OCI-LY3 (cell line): ENCODE measurements around the gene C22orf39.

Experiments used
- H2AFZ ChIP-seq: fragments of 200-600, 300-600 bp; shearing (Covaris generic); 2 replicates; pipeline ENCODE4 v1.6.0; 2014; ENCODE audit warnings: antibody characterized with exemption, low read depth, low read length
- H3K27ac ChIP-seq: fragments of 200-600, 300-600 bp; sonication (generic); 2 replicates; pipeline ENCODE4 v1.5.1; 2014; ENCODE audit warnings: mild to moderate bottlenecking, low read length, moderate library complexity, mixed read lengths
- H3K27me3 ChIP-seq: fragments of 200-600, 300-600 bp; sonication (generic); 2 replicates; pipeline ENCODE4 v1.6.1; 2014; ENCODE audit warnings: low read depth, low read length, mixed read lengths
- H3K36me3 ChIP-seq: fragments of 200-600, 300-600 bp; sonication (generic); replicated peaks from 2 replicates; pipeline ENCODE3; 2014; ENCODE audit warnings: low read depth, low read length, mixed read lengths
- H3K4me1 ChIP-seq: fragments of 300-600, 200-600 bp; sonication (generic); 2 replicates; pipeline ENCODE4 v1.6.1; 2014; ENCODE audit warnings: low read length, mixed read lengths
- H3K4me2 ChIP-seq: fragments of 200-600, 300-600 bp; sonication (generic); 2 replicates; pipeline ENCODE4 v1.6.1; 2014; ENCODE audit warnings: low read length, mixed read lengths
- H3K4me3 ChIP-seq: fragments of 300-600, 200-600 bp; sonication (generic); 2 replicates; pipeline ENCODE4 v1.5.1; 2014; ENCODE audit warnings: antibody characterized with exemption, mild to moderate bottlenecking, low read length, moderate library complexity
- H3K79me2 ChIP-seq: fragments of 300-600, 200-600 bp; shearing (Covaris generic); 2 replicates; pipeline ENCODE4 v1.6.1; 2014; ENCODE audit warnings: mild to moderate bottlenecking, low read length, mixed read lengths
- H3K9ac ChIP-seq: fragments of 300-600, 200-600 bp; shearing (Covaris generic); 2 replicates; pipeline ENCODE4 v1.6.0; 2014; ENCODE audit warnings: mild to moderate bottlenecking, low read length, moderate library complexity
- H3K9me3 ChIP-seq: fragments of 200-600, 300-600 bp; shearing (Covaris generic); 2 replicates; pipeline ENCODE4 v1.6.1; 2014; ENCODE audit warnings: low read length, mixed read lengths; ENCODE audit not compliant: insufficient read depth
- H4K20me1 ChIP-seq: fragments of 200-600, 300-600 bp; sonication (generic); 2 replicates; pipeline ENCODE4 v1.6.1; 2016; ENCODE audit warnings: low read length, mixed read lengths; ENCODE audit not compliant: insufficient read depth
- CTCF ChIP-seq: fragments of 200-600, 300-600 bp; sonication (generic); IDR thresholded peaks from 2 replicates; pipeline ENCODE4 v1.5.1; 2014; ENCODE audit warnings: antibody characterized with exemption, low read length, low read depth
- EZH2phosphoT487 ChIP-seq: fragments of 200-600 bp; shearing (Covaris generic); IDR thresholded peaks from 2 replicates; pipeline ENCODE4 v1.6.1; 2018; ENCODE audit warnings: antibody characterized with exemption, mixed run types, low read depth

The C22orf39 gene

DNA sequence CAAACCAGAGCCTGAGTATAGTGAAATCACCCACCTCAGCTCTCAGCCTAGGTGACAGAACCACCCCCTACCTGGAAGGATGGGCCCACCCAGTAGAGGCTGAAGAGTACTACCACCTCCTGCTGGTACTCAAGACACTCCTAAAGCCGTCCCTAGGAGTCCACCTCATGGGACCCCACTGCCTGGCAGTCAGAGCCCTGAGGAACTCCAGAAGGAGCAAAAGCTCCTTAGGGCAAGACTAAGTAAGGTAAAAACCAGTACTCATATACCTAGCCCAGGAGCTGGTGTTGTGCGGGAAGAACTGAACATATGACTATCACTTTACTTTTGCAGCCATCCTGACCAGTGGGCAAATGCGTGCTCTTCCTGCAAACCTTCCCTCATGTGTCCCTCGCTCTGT is 52.2 kb downstream of the C22orf39 start:
- H3K36me3 ChIP-seq = peaks cover 65% of the 10 kb centered on the region

DNA sequence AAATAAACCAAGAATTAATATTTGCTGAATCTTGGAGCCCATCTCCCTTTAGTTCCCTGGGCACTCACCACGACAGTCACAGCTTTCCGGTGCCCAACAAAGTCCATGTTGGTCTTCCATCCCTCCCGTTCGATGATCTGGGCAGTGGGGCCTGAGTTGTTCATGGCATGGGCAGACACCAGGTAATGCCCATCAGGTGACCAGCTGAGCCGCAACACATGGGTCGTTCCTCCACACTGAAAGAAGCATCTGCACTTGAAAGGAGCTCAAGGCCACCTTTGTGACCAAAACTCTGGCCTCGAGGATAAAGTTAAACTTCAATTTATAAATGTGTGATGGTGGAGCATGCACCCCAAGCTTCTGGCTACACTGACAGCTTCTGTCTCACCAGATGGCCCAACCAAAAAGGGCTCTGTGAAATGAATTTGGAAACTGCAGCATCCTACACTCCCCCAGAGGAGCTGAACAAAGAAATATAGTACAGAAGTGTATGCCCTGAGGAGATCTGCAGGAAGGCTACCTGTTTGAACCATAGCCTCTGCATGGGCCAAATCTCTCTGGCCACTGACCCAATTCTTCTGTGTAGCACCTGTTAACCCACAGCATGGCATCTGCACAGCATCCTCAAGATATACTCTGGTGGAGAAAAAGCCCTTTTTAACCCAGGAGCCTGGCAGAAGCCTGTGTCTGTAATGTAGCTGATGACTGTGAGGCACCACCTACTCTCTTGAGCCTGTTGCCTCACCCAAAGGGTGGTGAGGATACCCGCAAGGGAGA is 53.0 kb downstream of the C22orf39 start:
- Histone ChIP-seq H3K79me2 (no peaks in the 10 kb centered on the region), H3K4me2 (no peak overlapping the region), H3K9me3 (no peaks in the 10 kb centered on the region), H3K9ac (no peak overlapping the region), H3K27ac (no peak overlapping the region), H2AFZ (no peak overlapping the region), H3K27me3 (no peaks in the 10 kb centered on the region), H3K4me1 (no peaks in the 10 kb centered on the region), H3K4me3 (no peak overlapping the region), H4K20me1 (0 out of 2 replicates have a peak, but pooled peaks cover 8% of the 10 kb centered on the region), H3K36me3 (peaks cover 71% of the 10 kb centered on the region)
- TF ChIP-seq EZH2phosphoT487 (no peak), CTCF (no peak)

More for the DNA sequence above, 52.2 kb downstream of the C22orf39 start:
- H3K9me3 ChIP-seq = no peaks in the 10 kb centered on the region
- H3K9ac ChIP-seq = no peak overlapping the region
- TF ChIP-seq CTCF (no peak), EZH2phosphoT487 (no peak)
- no peaks in the 10 kb centered on the region for H3K4me1 ChIP-seq
- 0 out of 2 replicates have a peak, but pooled peaks cover 8% of the 10 kb centered on the region for H4K20me1 ChIP-seq
- no peak overlapping the region for H3K27ac ChIP-seq
- H3K4me2 ChIP-seq = no peak overlapping the region
- H3K27me3 ChIP-seq = no peaks in the 10 kb centered on the region
- no peak overlapping the region for H2AFZ ChIP-seq
- no peak overlapping the region for H3K4me3 ChIP-seq
- H3K79me2 ChIP-seq = no peaks in the 10 kb centered on the region

DNA sequence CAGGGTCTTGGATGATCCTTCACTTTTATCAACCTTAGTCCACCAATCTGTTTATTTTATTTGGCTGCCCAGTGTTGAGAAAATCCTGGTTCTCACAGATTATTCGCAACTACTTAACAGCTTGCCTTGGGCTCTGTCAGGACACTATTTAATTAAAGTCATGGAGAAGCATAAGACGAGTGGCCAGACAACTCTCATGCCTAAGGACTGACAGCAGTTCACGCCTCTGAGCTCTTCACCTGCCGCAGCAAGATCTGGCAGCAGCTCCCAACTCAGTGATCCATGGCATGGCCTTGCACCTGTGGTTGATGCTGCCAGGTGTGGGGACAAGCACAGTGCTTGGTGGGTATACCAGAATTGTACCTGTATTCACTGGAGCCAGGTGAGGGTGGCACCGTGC is 53.8 kb downstream of the C22orf39 start:
- TF ChIP-seq EZH2phosphoT487 = no peak
- no peak for TF ChIP-seq CTCF
- H3K36me3 ChIP-seq = peaks cover 74% of the 10 kb centered on the region
- no peak overlapping the region for H2AFZ ChIP-seq
- no peak overlapping the region for H3K9ac ChIP-seq
- H3K9me3 ChIP-seq = no peaks in the 10 kb centered on the region
- H3K27me3 ChIP-seq = no peaks in the 10 kb centered on the region
- no peak overlapping the region for H3K4me3 ChIP-seq
- H3K4me1 ChIP-seq = no peaks in the 10 kb centered on the region
- H3K27ac ChIP-seq = no peak overlapping the region
- H3K4me2 ChIP-seq = no peak overlapping the region
- no peaks in the 10 kb centered on the region for H3K79me2 ChIP-seq
- H4K20me1 ChIP-seq = 0 out of 2 replicates have a peak, but pooled peaks cover 8% of the 10 kb centered on the region
